Lung microvascular endothelial cell (primary cell): ENCODE data around the gene KIF6. TPM values are rescaled to one million over a fixed set of nuclear protein-coding genes. Genes with fewer than 3 reads are reported as not detected.

Experiments used
- DNase-seq, 2 donors: peaks; one replicate each; pipeline versions ENCODE4 v3.0.0 to v3.0.0-alpha.2; 2010; ENCODE audit warnings: low read depth in 2 of 2
- total RNA-seq: library from RNA; depleted of rRNA; stranded (reverse); fragments of >200 nt; gene quantifications from 2 replicates; pipeline ENCODE4 v1.2.1, GENCODE V29; 2014

The KIF6 gene
- total RNA-seq, 1 donor from 2014 or later = 0.40 TPM

DNA sequence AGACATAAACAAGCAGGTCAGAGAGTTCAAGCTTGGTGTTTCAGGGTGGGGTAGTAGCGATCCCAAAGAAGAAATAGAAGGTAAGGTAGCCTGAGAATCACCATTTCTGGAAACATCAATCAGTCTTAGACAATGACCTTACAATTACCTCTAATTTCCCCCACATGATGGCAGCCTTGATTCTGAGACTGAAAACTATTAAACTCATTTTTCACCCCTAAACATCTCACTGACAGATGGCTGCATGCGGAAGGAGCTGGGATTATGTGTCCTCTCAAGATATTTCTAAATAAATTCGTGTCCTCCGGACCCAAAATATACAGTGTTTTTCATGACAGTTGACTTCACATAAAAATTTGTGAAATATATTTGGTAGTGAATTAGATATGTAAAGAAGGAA lies 61.0 kb downstream of the KIF6 start:
- DNase-seq = no peak

DNA sequence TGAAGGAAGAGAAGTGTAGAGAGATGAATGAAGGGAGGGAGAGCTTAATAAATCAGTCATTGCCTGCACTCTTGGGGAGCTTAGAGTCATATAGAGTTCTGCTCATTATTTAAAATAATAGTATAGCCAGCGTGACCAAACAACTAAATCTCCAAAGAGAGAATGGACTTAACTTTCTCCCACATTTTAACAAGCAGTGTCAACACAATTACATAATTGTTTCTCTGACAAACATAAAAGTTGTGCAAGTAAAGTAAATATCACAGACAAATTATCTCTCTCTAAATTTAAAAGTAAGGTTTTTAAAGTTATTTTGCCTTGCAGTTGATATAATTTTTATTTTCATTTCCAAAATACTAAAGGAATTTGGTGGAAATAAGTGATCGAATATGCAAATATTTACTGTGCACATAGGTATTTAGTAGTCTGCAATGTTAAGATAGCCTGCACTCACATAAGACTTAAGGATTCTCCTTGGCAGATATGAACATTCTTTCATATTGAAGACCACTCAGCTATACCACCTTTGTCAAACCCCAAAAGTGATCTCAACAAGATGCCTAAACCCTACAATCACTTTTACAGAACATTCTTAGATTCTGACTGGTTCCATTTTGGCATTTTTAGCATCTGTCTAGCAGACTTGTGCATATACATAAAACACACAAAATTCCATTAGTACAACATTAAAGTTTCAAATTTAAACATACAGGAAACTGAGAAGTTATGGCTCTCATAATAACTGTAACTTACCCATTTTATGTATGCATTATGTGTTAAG lies 67.7 kb downstream of the KIF6 start:
- DNase-seq = no peak

DNA sequence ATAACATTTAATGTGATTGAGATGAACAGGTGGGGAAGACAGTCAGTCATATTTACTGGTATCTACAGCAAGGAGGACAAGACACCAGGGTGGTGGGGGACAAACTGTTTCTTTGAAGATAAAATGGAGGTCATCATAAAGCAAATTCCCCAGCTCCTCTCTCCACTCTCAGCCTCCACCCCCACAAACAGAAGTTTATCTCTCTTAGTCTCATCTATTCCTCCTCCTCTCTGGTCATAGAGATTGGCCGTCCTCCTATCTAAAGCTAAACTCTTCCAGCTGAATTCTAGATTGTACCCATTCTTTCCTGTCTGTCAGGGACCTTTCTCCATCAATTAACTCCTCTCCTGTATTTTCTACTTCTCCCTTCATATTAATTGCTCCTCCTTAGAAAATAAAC lies 71.1 kb downstream of the KIF6 start:
- no peak for DNase-seq

DNA sequence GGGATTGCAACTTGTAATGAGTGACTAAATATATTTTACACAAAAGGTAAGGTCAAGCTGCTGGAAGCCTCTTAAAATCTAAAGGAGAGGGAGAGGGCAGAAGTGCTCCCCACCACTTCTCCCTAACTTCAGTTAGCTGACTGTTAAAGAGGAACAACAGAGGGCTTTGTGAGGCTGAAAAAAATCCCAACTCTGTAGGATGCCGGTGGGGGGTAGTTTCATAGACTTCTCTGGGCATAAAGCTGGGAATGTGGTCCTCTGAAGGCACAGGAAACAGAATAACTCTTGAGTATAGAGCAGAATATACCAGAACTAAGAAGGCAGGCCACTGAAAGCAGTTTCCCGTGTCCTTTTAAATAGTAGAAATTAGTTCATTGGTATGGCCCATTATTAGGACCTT lies 71.6 kb downstream of the KIF6 start:
- no peak for DNase-seq

DNA sequence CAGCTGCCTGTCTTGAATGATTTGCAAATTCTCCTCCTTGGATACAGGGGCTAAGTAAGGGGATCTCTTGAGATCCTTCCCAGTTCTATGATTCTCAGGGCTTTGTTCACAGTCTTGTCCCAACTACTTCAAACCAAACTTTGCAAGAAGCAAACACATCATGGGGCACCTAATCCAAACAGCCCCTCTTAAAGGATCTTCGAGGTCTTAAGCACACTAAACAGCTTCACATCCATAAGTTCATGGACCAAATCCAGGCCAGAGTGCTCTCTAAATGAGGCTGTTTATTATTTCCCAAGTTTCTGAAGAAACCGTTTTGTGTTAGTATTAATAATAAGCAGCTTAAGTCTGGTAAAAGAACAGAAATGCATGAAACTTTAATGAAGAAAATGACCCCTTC lies 75.2 kb downstream of the KIF6 start:
- no peak for DNase-seq

DNA sequence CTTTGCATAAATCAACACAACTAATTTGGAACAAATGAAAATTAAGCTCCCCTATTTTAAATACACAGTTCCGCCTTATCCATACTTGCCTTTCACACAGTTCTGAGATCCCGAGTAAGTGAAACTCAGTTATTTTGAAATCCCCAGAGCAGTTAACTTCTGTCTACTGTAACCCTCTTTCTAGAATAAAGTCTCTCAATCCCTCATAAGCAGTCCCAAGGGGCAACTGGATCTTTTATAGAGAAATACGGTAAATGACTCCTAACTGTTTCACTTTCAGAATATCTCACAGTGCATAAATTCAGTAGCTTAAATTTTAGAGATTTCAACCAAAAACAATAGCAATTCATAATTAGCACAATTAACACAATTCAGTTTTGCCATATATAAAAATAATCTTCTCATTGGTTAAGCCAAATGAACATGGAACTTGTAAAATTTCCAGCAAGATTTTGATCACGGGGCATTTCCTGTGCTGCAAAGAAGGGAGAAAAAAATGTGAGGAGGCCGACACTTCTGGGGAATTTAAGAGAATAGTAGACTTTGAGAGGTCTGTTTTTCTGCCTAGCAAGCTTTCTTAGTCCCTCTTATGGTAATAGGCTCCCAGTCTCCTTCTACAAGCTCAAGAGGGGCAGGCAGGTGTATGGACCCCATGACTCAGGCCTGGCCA lies 78.3 kb downstream of the KIF6 start:
- no peak for DNase-seq

DNA sequence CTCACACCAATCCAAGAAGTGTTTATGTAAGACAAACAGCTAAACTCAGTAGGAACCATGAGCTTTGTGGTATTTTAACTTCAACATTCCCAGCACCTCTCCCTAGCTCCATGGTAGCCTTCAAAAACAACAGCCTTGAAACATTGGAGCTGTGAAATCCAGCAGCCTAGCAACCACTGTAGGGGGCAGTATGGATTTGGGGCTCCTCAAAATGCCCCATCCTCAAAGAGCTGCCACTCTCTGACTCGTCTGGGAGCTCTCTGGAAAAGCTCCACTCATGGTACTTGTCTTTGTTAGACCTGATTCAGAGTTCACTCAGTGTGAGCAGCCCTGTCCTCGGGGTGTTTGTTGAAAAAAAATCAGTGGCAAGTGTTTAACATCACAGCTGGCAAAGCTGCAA lies 82.9 kb downstream of the KIF6 start:
- DNase-seq = no peak

DNA sequence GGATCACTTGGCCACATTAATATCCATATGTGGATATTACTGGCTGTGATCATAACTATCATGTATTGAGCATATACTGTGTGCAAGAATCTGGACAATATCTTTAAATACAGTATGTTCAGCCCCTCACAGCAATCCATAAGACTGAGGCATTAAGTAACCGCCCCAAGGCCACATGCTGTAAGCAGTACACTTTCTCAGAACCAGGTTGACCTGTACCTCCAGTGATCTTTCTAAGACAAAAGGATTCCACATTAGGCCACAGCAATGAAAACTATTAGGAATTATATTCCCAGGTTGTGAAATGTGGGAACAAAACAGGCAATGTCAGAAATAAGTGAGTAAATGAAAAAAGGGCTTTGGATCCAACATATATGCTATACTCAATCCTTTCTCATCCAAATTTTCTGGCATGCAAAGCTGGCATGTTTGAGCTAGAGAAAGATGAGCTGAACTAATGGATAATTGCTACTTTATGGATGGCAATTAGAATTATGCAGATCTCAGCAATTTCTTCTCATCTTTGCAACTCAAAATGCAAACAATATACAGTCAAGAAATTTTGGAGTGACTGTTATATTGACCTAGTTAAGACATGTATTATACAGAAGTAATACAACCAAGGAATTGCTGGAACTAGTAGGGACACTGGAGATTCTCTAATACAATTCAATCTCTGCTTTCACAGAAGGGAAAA lies 86.9 kb downstream of the KIF6 start:
- no peak for DNase-seq

DNA sequence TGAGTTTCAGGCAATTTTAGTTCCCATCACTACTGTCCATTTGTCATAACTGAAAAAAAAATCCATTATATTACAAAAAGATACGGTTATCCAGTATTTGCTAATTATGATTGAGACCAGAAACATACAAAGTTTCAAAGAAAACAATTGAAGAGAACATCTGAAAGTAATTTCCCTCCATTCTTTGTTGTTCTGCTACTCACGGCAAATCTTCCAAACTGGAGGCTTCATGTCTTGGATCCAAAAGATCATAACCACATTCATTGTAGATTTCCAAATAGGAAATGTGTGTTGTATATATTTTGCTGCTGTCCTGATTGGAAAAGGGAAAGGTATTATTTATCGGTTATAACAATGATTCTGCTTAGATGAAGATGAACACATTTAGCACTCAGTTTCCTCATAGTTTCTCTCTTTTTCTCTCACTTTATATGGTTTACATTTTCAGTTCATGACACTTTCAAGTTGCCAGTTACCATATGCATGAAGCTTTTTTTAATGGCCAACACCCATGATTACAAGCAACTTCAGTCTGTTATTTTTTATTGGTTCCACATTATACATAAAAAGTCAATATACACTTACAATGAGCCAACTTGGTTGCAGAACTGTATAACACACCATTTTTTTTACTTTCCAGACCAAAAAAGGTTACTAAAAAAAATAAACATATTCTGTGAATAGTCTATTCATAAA lies 90.4 kb downstream of the KIF6 start:
- no peak for DNase-seq

DNA sequence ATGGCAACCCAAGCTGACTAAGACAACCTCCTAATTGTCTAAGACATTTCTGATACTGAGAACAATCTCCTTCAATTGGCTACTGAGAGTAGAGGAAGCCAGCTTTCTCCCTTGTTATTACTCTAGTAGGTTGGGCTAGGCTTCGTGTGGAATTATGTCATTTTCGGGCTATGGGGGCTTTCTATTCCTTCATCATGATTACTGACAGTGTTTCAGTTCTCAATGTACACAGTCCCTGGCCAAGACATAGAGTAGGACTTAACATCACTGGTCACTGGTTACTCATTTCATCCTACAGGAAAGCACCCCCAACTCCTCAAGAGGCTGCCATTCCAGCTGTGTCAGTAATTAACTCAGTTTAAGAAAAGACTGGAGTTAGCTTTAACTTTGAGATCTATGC lies 100.0 kb downstream of the KIF6 start:
- DNase-seq = no peak

DNA sequence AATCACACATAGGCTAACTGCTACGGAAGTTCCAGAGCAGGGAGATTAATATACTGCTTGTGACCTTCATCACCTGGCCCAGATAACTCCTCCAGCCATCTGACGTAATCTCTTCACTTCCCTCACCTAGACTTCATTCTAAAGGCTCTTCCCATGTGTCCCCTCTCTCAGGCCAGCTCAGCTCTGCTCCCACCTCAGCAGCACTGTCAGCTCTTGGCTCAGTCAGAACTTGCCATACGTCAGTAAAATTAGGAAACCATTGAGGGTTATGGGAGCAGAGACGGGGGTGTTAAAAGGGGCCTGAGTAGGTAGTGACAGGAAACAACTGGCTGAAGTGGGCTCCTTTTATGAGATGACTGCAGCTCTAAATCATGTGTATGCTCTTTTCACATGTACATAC lies 101.5 kb downstream of the KIF6 start:
- DNase-seq = no peak

DNA sequence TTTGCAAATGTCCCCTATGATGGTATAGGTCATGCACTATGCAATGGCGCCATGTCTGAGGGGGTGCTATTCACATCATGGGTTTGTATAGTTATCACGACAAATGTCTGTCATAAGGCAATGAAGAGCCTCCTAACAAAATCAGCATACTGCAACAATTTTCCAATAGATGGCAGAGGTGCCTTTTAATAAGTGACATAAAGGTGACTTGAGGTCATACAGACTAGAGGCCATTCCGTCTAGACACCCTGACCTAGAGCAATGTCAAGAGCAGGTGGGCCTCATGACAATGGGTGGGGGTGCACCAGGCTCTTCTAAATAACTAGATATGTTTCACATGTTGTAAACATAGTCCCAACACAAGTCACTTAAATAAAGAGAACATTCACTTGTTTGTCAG lies 107.7 kb downstream of the KIF6 start:
- no peak for DNase-seq

DNA sequence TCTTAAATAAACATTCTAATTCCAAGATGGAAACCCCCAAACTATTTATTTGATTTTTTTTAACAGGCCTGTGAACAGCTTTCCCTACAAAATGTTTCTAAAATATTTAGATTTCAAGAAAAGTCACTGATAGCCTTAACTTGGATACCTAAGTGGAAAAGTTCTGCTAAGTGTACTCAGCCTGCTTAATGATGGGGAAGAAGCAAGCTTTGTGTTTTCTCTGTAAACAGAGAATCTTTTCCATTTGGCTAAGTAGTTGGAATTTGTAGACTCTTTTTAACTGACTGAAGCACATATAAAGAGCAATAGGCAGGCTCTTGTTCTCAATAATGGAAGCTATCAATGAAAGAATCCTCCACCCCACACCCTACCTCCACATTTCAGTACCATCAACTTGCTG lies 108.2 kb downstream of the KIF6 start:
- no peak for DNase-seq

DNA sequence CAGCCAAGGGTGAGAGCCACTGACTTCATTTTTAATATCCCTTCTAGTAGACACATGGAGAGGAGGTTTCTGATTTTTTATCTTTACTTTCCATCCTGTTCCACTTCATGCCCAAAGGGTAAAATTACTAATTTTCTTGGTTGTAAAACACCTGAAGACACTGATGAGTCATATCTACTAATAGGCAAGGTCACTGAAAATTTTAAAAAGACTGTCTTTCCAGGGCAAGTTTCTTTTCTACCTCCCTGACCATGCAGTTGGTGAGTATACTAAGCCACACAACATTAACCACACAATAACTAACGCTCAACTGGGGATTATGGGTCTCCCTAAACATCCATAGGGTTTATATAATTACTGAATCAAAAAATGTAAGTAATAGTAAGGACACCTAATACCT lies 109.6 kb downstream of the KIF6 start:
- DNase-seq = no peak

DNA sequence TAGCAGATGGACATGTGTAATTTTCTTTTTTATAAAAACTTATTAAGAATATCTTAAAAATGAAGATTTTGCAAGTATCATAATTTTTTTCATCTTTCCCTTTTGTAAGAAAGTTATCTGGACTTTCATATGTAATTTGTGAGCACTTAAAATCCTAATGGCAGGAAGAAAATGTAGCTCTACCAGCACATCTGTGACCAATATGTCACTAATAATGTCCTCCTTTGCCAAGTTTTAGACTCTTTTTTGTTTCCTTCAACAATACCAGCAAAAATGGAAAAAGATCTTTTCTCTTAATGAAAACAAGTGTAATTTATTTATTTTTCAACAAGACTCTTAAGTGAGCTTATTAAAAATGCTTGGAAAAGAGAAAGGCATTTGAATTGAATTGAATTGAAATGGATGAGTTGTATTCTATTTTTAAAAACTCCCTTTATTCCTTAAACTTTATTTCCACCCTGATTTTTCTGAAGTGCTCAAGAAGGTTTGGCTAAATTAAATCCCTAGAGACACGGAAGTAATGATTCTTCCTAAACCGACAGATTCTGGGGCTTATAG lies 110.7 kb downstream of the KIF6 start:
- DNase-seq = no peak

DNA sequence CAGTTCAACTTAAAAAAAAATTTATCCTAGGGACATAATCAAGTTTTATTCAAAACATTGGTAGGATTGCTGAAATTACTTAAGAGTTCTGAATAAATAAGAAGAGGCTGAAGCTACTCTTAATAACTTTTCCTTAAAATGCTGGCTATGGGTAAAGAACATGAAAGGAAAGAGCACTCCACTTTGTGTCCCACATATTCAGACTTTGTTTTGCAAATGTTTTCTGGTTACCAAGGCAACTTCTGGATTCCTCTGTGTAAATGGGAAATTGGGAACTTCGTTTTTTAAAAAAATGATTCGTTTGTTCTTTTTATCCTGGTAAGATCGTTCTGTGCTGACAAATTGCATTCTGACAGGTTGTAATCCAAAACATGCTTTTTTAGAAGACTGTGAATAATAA lies 115.0 kb downstream of the KIF6 start:
- DNase-seq = peak; percentile 11 to 23

DNA sequence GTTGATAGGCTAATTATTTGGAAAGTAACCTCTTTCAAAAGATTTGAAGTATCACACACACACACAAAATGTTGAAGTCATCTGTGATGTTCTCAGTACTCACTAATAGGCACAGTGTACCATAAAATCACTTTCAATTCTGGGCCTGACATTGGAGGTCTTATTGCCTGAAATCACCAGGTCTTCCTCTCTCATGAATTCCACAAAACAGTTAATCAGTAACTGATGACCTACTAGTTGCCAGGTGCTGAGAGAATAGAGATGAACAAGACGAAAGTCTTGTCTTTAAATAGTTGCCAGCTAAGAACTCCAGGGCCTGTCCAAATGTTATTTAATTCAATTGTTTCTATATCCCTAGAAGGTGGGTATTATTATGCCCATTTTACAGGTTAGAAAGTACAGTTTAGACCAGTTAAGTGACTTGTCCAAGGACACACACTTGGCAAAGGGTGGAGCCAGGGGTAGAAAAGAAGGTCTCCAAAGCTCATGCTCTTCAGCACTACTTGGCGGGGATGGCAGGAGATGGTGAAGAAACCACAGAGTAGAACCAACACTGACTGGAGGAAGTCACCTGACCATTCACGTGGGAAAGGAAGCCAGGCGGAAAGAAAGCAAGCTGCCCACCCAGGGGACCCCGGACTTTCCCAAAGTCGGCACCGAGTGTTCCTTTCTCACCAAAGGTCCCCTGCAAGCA lies 116.4 kb downstream of the KIF6 start:
- DNase-seq = no peak

DNA sequence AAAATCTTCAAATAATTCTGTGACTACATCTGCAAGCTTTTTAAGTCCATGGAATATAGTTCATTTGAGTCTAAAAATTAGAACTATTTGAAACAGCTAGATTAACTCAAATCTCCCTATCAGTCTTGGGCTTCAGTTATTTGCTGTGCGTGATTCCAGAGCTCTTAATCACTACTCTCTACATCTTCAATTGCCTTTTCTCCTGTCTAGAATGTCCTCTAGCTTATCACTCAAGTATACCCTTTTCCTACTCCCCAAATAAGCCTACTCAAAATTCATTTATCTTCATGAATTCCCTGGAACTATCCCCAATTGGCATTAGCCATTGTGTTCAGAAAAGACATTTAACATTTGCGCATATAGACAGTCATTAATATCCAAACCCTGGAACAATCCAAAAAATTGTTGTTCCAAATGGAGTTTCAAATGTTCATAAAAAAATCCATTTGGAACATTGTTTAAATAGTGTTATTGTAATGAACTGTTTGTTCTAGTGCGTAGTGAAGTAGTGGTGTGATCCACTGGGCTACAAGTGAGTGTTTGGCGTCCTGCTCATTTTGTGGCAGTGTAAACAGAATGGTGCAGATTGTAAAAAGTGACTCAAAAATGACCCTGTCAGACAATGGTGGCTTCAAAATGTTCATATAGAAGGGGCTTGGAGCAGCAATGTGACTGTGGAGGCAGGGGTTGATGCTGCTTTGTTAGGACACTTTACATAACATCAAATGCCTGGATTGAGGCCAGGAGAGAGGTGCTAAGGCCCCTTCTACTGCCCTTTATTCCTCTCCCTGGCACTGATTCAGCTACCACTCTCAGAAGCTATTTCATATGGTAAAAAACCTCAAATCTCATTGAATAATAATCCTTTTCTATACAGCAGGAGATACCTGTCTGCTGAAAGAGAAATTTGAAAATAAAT lies 122.3 kb downstream of the KIF6 start:
- no peak for DNase-seq

DNA sequence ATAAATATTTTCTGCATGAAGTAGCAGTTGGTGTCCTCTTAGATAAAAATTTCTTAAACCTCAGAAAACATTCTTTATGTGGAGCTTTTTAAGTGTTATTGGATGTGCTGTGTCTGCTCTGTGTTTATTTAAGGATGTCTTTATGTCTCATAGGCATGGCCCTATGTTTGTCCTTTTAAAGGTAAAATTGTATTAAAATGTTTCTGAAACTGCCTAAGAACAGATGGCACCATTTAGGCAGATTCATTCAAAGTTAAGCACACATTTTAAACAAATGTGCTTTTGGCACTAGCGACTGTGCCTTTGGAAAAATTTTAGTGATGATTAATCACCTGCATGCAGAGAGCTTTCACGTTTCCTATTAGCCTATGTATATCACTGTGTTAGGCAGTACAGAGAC lies 125.2 kb downstream of the KIF6 start:
- no peak for DNase-seq

DNA sequence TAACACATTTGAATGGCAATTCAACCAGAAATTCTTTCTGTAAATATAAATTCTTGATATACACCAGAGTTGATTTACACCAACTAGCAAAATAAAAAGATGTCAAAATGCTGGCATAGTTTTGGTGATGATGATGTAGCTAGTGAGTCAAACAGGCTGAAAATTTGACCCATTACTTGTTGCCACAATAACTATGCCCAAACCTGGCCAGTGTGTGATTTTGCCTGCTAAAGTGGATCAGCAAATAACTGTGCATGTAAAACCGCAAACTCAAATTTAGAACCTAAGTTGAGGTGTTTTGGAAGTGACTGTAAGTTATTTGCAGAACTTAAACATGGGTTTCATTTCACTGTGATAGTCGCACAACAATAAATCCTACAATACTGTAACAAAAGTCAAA lies 125.9 kb downstream of the KIF6 start:
- no peak for DNase-seq
